ENCODE data around the gene GP5. TPM values are rescaled to one million over a fixed set of nuclear protein-coding genes. Genes with fewer than 3 reads are reported as not detected.

The GP5 gene
- total and polyA plus RNA-seq, 8 donors: 0.05 to 0.06 TPM; not detected in 6

GRCh38 chr3:194351080-194351672 lies 47.9 kb downstream of the GP5 start, which contains the start of gene CPN2:
TSS of gene CPN2 (minus strand) at chr3:194351328. CDS start at chr3:194342702, 8,626 bp downstream.
- no peak for TF ChIP-seq CTCF (IDR thresholded peaks at IDR 0.05)
- H3K9me3 ChIP-seq: no peaks in the 10 kb centered on the region
- FAIRE-seq (no peak), DNase-seq (no peak), ATAC-seq (no peak)
- 81 to 84% methylated on average over 24 of the region's 24 CpGs for WGBS, 2 donors
- H3K36me3 ChIP-seq: no peaks in the 10 kb centered on the region
- H3K4me1 ChIP-seq: no peaks in the 10 kb centered on the region
- H3K4me3 ChIP-seq: no peak within 1 kb of the TSS
- H3K27me3 ChIP-seq: no peaks in the 10 kb centered on the region
- intact Hi-C loops (cut with DNase I): no loop called here
- no peak within 1 kb of the TSS for H3K27ac ChIP-seq

- FAIRE-seq: no peak
- intact Hi-C loops (cut with DNase I): no loop called here
- no peak for ATAC-seq
Observed at GRCh38 chr3:194350726-194351071, 48.4 kb downstream of the GP5 start.

GRCh38 chr3:194348354-194348753 lies 50.7 kb downstream of the GP5 start:
- intact Hi-C loops (cut with DNase I): no loop called here
- WGBS, 2 donors: 69 to 70% methylated on average over 6 of the region's 6 CpGs
- Histone ChIP-seq H3K27me3 (no peaks in the 10 kb centered on the region), H3K27ac (no peak overlapping the region), H3K4me3 (no peak overlapping the region), H3K4me1 (peaks cover 0 to 2% (median 0%) of the 10 kb centered on the region in 3 donors), H3K36me3 (no peaks in the 10 kb centered on the region), H3K9me3 (no peaks in the 10 kb centered on the region)
- no peak for DNase-seq
- no peak for FAIRE-seq
- no peak for TF ChIP-seq CTCF (IDR thresholded peaks at IDR 0.05)
- ATAC-seq: no peak

More at GRCh38 chr3:194350726-194351071, 48.4 kb downstream of the GP5 start:
- H3K9me3 ChIP-seq: no peaks in the 10 kb centered on the region
- DNase-seq: no peak
- no peaks in the 10 kb centered on the region for H3K27me3 ChIP-seq
- H3K27ac ChIP-seq: no peak overlapping the region
- H3K4me3 ChIP-seq: no peak overlapping the region
- WGBS, 2 donors: 48 to 78% methylated on average over 3 of the region's 3 CpGs
- H3K4me1 ChIP-seq: no peaks in the 10 kb centered on the region
- H3K36me3 ChIP-seq: no peaks in the 10 kb centered on the region
- TF ChIP-seq CTCF (IDR thresholded peaks at IDR 0.05): no peak

GRCh38 chr3:194346621-194347020 lies 52.4 kb downstream of the GP5 start:
- Histone ChIP-seq H3K4me1 (peaks cover 0 to 2% (median 0%) of the 10 kb centered on the region in 3 donors), H3K4me3 (no peak overlapping the region), H3K36me3 (no peaks in the 10 kb centered on the region), H3K9me3 (no peaks in the 10 kb centered on the region), H3K27me3 (no peaks in the 10 kb centered on the region), H3K27ac (no peak overlapping the region)
- intact Hi-C loops (cut with DNase I): no loop called here
- DNase-seq: no peak
- no peak for TF ChIP-seq CTCF (IDR thresholded peaks at IDR 0.05)
- ATAC-seq: peak in 1 of 4 donors; percentile 29
- FAIRE-seq: no peak
- 49 to 58% methylated on average over 5 of the region's 5 CpGs for WGBS, 2 donors

GRCh38 chr3:194346035-194346434 lies 53.0 kb downstream of the GP5 start:
- DNase-seq (no peak), FAIRE-seq (no peak), ATAC-seq (no peak)
- Histone ChIP-seq H3K36me3 (no peaks in the 10 kb centered on the region), H3K9me3 (no peaks in the 10 kb centered on the region), H3K4me1 (peaks cover 0 to 2% (median 0%) of the 10 kb centered on the region in 3 donors), H3K4me3 (no peak overlapping the region), H3K27ac (no peak overlapping the region), H3K27me3 (no peaks in the 10 kb centered on the region)
- TF ChIP-seq CTCF (IDR thresholded peaks at IDR 0.05): no peak
- 59 to 72% methylated on average over 9 of the region's 9 CpGs for WGBS, 2 donors
- intact Hi-C loops (cut with DNase I): no loop called here
